M059J (cell line): Measurements from ENCODE around the gene CLDN5. TPM values are rescaled to one million over a fixed set of nuclear protein-coding genes. Genes with fewer than 3 reads are reported as not detected.
A peak's percentile ranks its signal among the peaks of the same experiment; 100 is the strongest.
"Not testable (repeated sequence)": the region's sequence is repeated elsewhere in the genome, so short reads cannot be mapped to it uniquely, and the experiment has no call there.

ENCODE experiments used
- DNase-seq: peaks from one replicate; pipeline ENCODE4 v3.0.0-alpha.2; 2012; ENCODE audit warnings: low read depth
- total RNA-seq: library from RNA; depleted of rRNA; stranded (reverse); fragments of >200 nt; shearing (Covaris generic); gene quantifications from 2 replicates; pipeline ENCODE4 v1.2.3, GENCODE V29; 2014

Gene CLDN5
- total RNA-seq, 1 experiment from 2014 or later = not detected

DNA sequence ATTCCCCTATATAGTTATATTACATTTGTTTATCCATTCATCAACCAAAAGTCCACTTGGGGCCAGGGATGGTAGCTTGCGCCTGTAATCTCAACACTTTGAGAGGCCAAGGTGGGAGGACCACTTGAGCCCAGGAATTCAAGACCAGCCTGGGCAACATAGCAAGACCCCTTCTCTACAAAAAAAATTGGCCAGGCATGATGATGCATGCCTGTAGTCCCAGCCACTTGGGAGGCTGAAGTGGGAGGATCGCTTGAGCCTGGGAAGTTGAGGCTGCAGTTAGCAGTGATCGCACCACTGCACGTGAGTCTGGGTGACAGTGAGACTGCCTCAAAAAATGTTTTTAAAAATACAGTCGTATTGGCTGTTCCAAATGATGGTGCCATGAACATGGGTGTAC lies 24.2 kb upstream of the CLDN5 start:
- not testable (repeated sequence) for DNase-seq

DNA sequence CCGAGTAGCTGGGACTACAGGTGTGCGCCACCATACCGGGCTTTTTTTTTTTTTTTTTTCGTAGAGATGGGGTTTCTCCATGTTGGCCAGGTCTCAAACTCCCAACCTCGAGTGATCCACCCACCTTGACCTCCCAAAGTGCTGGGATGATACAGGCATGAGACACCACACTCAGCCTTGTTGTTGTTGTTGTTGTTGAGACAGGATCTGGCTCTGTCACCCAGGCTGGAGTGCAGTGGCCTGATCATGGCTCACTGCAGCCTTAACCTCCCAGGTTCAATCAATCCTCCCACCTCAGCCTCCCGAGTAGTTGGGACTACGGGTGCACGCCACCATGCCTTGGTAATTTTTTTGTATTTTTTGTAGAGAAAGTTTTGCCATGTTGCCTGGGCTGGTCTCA lies 23.4 kb upstream of the CLDN5 start:
- no peak for DNase-seq

DNA sequence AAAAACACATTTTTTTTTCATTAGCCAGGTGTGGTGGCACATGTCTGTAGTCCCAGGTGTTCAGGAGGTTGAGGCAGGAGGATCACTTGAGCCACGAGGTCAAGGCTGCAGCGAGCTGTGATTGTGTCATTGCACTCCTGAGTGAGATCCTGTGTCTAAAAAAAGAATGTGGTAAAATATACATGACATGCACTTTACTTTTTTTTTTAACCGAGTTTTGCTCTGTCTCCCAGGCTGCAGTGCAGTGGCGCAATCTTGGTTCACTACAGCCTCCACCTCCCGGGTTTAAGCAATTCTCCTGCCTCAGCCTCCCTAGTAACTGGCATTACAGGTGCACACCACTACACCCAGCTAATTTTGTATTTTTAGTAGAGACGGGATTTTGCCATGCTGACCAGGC lies 22.5 kb upstream of the CLDN5 start:
- no peak for DNase-seq

DNA sequence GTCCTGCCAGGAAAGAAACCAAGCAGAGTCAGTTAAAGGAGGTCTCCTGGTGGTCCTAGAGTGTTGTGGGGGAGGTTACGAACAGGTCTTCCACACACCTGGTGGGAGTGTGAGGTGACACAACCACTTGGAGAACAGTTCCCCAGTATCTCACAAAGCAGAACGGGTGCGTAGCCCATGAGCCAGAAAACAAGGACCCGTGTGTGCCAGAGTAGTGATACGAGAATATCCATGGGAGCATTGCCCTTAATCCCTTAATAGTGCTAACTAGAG lies 21.7 kb upstream of the CLDN5 start:
- DNase-seq = no peak

DNA sequence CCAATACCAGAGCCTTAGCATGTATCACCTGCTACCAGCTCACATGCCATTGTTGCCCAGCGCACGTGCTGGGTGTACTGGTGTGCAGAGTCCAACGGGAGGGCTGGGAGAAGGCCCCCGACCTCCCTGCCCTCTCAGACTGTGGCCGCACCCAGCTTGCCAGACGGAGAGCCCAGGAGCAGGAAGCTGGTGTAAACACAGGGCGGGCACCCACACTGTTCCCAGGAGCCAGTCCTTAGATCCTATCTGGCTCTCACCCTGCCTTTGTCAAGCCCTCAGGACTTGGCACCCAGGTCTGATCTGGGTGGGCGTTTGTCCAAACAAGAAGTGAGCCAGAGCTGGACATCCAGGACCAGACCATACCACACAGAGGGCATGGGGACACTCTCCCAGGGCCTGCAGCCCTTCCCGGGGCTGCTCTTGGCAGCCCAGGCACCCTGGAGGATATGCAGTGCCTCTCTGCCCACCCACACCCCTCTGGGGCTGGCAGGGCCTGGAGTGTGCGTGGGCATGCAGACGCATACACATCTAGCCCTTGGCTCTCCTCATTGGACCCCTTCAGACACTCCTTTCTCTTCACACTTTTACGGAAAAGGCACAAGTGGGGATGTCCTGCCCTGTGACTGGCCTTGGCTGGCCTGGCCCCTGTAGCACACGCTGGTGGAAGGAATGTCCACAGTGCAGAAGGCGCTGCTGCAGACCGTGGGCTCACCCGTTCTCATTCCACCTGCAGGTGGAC lies 19.9 kb upstream of the CLDN5 start:
- no peak for DNase-seq

DNA sequence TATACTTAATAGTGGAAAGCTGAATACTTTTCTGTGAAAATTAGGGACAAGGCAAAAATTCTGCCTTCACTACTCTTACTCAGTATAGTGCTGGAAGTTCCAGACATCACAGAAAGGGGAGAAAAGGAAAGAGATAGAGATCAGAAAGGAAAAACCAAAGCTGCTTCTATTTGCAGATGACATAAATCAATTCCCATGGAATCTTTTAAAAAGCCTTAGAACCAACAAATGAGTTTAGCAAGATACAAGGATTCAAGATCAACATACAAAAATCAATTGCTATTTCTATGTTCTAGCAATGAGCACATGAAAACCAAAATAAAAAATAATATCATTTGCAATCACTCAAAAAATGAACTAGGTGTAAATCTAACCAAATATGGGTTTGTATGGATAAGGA lies 16.2 kb upstream of the CLDN5 start:
- DNase-seq = no peak

DNA sequence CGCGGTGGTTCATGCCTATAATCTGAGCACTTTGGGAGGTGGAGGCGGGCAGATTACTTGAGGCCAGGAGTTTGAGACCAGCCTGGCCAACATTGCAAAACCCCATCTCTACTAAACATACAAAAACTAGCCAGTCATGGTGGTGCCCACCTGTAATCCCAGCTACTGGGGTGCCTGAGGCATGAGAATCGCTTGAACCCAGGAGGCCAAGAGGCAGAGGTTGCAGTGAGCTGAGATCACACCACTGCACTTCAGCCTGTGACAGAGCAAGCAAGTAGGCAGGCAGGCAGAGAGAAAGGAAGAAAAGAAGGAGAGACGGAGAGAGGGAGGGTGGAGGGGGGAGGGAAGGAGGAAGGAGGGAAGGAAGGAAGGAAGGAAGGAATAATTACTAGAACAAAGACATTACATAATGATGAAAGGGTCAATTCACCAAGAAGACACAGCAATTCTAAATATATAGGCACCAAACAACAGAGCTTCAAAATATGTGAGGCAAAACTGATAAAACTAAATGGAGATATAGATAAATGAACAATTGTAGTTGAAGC lies 13.8 kb upstream of the CLDN5 start:
- no peak for DNase-seq

DNA sequence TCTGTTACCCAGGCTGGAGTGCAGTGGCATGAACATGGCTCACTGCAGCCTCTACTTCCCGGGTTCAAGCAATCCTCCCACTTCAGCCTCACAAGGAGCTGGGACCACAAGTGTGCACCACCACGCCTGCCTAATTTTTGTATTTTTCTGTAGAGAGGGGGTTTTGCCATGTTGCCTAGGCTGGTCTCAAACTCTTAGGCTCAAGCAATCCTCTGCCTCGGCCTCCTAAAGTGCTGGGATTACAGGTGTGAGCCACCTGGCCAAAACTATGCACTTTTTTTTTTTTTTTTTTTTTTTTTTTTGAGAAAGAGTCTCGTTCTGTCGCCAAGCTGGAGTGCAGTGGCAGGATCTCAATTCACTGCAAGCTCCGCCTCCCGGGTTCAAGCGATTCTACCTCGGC lies 12.4 kb upstream of the CLDN5 start:
- no peak for DNase-seq

DNA sequence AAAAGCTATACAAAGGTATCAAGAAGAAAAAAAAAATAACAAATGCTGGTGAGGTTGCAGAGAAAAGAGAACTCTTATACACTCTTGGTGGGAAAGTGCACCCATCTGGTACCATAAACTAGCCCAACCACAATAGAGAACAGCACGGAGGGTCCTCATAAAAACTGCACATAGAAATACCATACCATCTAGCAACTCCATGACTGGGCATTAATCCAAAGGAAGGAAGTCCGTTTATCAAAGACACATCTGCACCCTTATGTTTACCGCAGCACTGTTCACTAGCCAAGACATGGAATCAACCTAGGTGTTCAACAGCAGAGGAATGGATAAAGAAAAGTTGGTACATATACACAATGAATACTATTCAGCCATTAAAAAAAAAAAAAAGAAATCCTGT lies 10.8 kb upstream of the CLDN5 start:
- DNase-seq = no peak

DNA sequence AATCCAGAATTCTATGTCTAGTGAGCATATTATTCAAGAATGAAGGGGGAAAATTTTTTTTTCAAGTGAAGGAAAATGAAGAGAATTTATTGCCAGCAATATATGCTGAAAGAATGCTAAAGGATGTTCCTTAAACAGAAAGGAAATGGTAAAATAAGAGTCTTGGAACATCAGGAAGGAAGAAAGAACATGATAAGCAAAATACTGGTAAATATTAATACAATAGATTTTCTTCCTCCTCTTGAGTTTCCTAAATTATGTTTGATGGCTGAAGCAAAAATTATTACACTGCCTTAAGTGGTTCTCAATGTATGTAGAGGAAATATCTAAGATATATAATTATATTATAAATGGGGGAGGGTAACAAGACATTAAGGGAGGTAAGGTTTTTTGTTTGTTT lies 9.6 kb upstream of the CLDN5 start:
- DNase-seq = no peak

DNA sequence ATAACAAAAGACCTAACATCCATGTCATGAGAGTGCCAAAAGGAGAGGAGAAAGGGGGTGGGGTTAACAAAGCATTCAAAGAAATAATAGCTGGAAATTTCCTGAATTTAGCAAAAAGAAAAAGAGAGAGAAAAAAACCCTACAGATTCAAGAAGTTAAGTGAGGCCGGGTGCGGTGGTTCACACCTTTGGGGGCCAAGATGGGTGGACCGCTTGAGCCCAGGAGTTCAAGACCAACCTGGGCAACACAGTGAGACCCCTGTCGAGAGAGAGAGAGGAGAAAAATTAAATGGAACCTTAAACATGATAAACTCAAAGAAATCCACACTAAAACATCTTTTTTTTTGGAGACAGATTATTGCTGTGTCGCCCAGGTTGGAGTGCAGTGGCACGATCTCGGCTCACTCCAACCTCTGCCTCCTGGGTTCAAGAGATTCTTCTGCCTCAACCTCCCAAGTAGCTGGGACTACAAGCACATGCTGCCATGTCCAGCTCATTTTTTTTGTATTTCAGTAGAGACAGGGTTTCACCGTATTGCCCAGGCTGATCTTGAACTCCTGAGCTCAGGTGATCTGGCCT lies 8.9 kb upstream of the CLDN5 start:
- no peak for DNase-seq

DNA sequence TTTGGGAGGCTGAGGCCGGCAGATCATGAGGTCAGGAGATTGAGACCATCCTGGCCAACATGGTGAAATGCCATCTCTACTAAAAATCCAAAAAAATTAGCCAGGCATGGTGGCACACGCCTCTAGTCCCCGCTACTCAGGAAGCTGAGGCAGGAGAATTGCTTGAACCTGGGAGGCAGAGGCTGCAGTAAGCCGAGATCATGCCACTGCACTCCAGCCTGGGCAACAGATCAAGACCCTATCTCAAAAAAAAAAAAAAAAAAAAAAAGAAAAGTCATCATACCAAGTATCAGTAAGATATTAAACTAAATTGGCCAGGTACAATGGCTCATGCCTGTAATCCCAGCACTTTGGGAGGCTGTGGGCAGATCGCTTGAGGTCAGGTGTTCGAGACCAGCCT lies 7.1 kb upstream of the CLDN5 start:
- DNase-seq = not testable (repeated sequence)

DNA sequence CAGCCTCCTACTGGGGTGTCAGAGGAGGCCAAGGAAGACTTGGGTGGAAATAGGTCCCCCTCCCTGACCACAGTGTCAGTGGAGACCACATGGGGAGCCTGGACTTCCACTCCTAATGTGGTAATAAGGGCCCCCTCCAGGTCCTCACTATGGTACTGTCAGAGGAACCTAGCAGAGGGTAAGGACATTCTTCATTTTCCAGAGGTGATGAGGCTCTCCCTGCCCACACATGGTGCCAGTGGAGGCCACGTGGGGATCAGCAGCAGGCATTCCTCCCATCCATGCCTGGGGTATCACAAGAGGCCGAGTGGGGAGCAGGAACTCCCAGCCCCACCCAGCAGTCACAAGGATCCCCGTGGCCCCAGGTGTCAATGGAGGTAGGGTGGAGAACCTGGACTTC lies 6.5 kb upstream of the CLDN5 start:
- DNase-seq = no peak

DNA sequence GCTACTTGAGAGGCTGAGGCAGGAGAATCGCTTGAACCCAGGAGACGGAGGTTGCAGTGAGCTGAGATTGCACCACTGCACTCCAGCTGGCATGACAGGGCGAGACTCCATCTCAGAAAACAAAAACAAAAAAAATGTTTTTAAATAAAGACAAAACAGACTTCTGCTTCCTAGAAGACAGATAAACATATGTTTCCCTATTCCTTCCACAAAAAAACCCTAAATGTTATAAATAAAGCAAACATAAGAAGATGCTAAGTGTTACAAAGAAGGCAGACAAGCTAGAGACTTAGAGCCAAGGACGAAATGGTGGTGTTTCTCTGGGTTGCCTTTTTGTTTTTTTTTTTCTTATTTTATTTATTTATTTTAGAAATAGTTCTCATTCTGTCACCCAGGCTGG lies 5.6 kb upstream of the CLDN5 start:
- no peak for DNase-seq

DNA sequence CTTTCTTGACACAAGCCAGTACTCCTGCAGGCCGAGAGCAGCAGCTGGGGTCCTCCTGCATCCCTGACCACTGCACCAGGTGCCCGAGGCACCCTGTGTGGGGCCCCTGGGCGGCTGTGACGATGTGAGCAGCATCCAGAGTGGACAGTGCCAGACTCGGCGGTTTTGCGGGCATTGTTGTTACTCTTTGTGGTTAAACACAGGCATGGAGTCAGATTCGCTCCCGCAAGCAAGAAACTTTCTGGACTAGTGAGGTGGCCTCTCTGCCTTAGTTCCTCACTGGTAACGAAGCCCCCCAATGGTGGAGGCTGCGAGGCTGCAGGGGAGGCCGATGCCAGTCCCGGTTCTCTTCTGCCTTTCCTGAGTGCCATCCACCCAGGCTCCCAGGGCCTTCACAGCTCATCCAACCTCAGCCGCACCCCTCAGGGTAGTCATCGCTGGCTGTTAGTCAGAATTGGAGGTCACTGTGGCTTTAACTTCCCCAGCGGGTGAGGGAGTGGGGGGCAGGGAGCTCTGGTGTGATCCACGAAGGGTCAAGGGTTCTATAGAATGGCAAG lies 3.7 kb upstream of the CLDN5 start:
- DNase-seq = peak; percentile 79

DNA sequence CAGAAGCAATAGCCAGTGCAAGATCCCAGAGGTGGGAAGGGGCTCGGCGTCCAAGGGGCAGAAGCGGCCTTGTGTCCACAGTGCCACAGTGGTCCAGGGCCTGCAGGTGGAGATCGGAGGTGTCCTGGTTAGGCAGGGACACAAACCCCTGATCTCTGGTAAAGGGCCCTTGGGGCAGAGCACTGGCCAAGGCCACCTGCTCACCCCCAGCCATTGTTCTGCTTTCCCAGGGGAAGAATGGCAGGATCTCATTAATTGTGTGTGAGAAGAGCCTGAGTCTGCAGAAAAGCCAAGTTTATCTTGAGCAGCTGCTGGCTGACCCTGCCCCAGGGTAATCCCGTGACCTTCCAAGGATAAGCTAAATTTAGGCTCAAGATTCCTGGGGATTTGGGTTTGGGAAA lies 3.1 kb upstream of the CLDN5 start:
- DNase-seq = no peak

DNA sequence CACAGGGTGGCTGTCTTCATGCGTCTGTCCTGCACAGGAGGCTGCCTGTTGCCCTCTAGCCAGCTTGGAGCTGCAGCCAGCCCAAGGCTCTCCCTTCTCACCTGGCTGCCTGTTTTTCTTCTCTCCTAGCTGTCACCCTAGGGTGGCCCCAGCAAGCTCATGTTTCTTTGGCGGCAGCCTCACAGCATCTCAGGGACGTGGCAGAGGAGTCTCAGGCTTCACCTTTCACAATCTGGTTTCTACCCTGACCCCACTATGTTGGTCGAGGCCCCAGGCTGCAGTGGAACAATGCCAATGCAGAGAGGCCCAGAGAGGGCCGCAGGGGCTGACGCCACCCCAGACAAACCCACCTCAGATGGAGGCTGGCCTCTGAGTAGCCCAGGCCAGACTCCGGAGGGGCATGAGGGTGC lies 2.5 kb upstream of the CLDN5 start:
- no peak for DNase-seq

DNA sequence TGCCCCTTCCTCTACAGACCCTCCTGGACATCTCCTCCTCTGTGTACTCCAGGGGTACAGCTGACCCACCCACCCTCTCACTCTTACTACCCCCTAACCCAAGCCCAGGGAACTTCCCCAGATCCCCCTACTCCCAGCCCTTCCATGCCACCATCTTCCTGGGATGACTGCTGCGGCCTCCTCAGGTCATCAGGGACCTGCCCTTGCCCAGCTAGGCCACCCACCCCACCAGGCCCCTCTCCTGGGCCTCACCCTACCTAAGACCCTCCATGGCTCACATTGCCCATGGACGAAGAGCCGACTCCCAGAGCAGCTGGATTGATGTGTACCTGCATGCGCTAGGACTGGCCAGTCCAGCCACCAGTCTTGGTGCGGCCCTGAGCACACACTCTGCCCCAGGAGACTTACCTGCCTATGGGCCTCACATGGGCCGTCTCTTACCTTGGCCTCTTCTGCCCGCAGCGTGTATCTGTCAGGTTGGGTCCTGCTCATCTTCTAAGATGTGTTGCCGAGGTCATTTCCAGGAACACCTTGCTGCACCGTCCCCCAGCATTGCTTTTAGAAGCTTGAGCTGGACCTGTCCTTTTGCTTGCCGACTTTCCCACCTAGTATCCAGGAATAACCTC lies 2.0 kb upstream of the CLDN5 start:
- DNase-seq = no peak

DNA sequence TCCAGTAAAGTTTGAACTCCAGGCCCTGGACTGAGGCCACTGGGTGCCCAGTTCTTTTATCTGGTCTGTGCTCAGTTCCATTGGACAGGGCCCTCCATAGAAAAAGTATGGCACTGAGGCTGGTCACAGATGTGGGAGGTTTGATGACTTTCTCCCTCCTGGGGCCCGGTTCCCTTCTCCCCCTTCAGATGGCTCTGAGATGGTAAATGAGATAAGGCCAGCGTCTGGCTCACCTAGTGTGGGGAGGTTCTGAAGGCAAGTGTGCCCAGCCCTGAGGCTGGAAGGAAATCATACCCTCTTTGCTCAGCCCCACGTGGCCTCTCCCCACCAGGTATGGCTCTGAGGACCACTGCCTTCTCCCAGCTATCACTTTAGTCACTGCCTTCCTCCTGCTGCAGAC lies 1.5 kb upstream of the CLDN5 start:
- no peak for DNase-seq

DNA sequence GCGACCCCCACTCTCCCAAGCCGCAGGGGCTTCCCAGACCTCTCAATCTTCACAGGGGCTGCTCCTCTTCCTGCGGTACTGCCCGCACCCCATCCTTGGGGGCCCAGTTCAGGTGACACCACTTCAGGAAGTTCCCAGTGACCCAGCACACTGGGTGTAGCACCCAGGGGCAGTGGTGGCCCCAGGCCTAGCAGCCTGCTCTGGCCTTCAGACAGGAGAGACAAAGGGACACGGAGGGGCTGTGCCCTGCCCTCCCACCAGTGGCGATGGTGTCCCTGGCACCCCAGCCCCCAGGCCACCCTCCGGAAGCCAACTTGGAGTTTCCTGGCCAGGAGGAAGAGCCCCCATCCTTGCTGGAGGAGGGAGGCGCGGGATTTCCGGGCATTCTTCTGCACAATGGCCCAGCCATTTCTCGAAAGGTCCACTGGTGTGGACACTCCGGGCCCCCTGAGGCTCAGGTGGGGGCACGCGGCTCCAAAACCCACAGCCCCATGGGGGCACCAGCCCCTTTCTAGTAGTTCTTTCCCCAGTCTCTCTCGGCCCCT lies 978 bp upstream of the CLDN5 start:
- DNase-seq = no peak

DNA sequence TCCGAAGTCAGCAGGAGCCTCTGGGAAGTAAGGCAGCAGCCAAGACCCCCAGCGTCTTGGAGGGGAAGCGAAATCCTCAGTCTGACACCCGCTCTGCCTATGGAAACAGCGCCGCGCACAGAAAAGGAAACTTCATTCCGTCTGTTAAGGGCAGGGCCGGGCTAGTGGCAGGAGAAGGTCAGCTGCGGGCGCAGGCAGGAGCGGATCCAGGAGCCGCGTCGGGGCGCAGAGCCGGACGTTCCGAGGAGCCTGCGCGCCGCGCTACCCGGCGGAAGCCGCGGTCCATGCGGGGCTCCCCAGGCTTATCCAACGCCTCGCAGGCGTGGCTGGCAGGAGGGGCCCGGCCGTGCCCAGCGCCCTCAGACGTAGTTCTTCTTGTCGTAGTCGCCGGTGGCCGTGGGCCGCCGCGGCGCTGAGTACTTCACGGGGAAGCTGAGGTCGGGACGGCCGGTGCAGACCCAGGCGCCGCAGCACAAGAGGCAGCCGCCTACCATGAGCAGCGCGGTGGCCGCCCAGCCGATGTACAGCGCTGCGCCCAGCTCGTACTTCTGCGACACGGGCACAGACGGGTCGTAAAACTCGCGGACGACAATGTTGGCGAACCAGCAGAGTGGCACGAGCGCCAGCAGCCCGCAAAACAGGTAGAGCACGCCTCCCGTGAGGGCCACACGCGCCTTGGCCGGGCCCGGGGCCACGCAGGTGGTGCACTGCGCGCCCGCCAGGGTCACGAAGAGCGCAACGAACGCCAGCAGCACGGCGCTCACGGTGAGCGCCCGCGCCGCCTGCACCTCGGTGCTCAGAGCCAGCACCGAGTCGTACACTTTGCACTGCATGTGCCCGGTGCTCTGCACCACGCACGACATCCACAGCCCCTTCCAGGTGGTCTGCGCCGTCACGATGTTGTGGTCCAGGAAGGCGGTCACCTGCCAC lies 705 bp downstream of the CLDN5 start:
- DNase-seq = no peak

DNA sequence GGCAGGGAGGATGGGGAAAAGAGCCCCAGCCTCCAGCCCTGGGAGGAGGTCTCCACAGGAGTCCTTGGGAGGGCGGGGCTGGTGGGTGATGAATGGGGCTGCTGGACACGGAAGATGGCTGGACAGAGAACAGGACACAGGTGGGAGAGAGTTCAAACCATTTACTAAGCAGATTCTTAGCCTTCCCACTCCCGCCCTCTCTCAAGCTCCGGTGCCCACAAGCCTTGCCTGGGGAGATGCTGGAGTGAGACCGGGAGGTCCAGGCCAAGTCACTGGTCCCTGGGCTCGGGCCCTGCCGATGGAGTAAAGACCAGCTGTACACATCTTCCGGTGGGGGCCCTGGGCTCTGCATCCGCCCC lies 1.4 kb downstream of the CLDN5 start:
- DNase-seq = no peak
